ENCODE data around the gene UBE2QL1.

DNA sequence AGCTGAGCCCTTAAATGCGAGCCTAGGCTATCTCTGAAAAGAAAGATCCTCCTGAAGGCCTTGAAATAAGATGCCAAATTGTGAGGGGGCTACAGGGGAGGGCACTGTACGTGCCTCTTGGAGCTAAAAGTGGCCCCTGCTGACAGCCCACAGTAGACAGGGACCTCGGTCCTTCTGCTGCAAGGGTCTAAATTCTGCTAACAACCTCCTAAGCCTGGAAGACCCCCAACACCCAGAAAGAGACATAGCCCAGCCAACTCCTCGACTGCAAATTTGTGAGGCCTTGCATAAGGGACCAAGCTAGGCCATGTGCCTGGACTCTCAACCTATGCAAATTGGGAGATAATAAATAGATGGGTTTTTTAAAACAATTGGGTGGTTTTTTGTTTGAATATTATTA lies 54.7 kb downstream of the UBE2QL1 start:
- TF ChIP-seq EZH2 (IDR thresholded peaks at IDR 0.05) (no peak), POLR2AphosphoS5 (IDR thresholded peaks at IDR 0.05; ENCODE audit: borderline replicate concordance, low read depth, low read length) (no peak)
